Measurements from ENCODE around the gene M1AP. TPM values are rescaled to one million over a fixed set of nuclear protein-coding genes. Genes with fewer than 3 reads are reported as not detected.

The M1AP gene, protein sequence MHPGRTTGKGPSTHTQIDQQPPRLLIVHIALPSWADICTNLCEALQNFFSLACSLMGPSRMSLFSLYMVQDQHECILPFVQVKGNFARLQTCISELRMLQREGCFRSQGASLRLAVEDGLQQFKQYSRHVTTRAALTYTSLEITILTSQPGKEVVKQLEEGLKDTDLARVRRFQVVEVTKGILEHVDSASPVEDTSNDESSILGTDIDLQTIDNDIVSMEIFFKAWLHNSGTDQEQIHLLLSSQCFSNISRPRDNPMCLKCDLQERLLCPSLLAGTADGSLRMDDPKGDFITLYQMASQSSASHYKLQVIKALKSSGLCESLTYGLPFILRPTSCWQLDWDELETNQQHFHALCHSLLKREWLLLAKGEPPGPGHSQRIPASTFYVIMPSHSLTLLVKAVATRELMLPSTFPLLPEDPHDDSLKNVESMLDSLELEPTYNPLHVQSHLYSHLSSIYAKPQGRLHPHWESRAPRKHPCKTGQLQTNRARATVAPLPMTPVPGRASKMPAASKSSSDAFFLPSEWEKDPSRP
- under 0.01 TPM in 1 of 2 replicates, not detected in the other for total RNA-seq

DNA sequence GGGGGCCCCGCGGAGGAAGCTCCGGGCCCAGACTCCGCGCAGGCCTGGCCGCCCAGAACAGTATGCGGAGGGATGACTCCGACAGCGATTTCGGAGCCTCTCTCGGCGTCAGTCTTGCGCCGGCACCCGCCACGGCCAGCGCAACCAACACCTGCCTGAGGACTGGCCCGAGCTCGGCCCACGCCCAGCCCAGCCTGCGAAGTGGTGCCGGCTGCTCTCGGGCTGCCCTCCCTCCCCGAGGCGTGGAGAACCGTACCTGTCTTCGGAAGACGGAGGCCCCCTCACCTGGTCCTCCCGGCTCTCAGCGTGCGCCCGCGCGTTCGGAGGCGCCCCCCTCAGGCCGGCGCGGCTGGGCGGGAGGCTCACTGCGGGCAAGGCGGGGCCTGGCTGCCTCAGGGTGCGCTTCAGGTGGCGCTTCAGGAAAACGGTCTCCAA, at the start of gene M1AP:
TSS of gene M1AP (minus strand) at position 322 of the 435 bp plus-strand sequence. CDS start 8,055 bp downstream, outside the sequence.

DNA sequence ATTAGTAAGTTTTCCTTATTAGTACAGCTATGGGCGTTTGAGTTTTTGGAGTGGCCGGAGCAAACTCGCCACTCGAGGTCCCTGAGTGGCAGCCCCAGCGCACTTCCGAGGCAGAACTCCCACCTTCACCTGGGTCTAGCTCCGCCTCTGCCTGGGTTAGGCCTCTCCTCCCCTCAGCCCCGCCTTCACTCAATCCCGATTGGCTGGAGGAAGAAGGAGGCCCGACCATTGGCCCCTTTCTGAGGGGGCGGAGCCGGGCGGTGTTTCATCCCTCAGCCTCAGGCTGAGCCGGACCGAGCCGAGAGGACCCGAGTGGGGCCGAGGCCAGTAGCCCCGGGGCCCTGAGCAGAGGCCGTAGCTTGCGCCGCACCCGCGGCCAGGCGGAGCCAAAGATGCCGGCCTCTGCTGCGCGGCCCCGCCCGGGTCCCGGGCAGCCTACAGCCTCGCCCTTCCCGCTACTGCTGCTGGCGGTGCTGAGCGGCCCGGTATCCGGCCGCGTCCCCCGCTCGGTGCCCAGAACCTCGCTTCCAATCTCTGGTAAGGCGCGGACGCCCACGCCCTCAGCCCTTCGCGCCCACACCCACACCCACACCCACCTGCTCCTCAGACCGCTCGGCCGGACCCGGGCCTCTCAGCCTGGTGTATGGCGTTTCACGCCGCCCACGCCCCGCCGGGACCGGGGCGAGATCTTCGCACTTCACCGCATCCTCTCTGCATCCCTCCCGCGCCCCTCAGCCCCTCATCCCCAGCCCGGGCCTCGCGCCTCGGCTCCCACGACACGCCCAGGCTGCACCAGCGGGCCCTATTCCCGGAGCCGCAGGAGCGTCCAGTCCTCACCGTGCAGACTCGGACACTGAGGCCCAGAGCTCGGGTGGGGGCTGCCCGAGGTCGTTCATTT, 6.1 kb upstream of the M1AP start, which contains the start of gene SEMA4F:
TSS of gene SEMA4F (plus strand) at position 263 of the 898 bp plus-strand sequence. CDS start at position 393, 130 bp downstream.

DNA sequence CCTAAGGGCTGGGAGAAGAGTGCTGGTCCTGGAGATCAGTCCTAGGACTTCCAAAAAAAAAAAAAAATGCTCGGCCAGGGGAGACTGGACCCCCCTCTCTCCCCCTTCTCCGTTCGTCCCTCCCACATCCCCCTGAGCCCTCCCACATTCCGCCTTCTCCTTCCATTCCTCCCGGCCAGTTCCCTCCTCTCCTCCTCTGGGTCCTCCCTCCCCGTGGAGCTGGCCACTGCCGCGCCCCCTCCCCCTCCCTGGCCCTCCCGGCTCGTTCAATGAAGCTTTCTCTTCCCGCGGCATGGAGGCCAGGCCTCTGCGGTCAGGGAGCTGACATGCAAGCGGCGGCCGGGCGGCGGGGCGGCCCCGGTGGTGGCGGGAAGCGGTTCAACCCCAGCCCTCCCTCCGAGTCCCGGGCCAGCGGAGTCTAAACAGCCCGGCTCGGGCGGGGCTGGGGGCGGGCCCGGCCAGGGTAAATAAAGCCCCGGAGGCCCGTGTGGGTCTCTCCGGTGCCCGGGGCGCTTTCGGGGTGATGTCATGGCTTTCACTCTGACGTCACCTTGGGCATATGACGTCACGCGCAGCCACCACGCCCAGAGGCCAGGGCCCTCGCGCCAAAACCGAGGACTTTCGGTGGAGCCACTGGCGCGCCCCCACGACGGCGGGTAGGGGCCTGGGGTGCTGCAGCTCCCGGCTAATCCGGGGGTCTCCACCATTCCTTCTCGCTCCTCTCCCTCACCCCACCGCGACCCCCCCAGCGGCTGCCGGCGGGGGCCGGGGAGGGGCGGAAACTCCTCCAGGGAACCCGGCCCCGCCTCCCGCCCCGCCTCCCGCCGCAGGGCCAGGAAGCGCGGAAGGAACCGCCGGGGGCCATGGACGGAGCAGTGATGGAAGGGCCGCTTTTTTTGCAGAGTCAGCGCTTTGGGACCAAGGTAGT, 94.0 kb downstream of the M1AP start, which contains the start of the genes DOK1 and LOXL3:
TSS of gene DOK1 (plus strand) at position 829 of the 928 bp plus-strand sequence. CDS start at position 864, 35 bp downstream.
TSS of gene LOXL3 (minus strand) at position 51 of the 928 bp plus-strand sequence. CDS start 1,308 bp downstream, outside the sequence.

DNA sequence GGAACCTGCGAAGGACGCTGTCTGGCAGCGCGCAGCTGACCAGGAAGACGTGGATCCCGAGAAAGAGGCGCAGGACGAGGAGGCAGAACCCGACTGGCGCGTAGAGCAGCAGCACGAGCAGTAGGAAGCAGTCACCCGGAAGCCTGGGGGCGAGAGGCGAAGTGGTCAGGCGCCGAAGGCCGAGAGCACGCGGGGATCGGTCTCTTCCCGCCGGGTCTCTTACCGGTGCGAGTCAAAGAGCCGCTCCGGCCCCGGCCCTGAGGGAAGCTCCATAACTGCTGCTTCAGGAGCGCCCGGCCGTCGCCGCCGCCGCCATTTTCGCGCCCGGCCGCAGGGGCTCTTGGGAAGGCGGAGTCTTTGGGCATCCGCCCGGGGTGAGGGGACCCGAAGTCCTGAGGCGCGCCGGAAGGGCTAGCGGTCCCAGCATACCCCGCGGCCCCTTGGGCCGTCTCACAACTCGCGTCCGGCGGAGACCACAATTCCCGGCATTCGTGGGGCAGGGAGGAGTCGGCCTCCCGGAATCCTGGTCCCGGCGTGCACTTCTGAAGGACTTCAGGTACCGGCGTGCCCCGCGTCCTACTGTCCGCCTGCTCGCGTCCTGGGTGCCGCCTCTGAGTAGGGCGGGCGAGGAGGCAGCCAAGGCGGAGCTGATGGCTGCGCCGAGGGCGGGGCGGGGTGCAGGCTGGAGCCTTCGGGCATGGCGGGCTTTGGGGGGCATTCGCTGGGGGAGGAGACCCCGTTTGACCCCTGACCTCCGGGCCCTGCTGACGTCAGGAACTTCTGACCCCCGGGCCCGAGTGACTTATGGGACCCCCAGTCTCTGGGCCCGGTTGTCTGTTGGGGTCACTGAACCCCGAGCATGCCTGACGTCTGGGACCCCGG, 118.5 kb downstream of the M1AP start, which contains the start of the genes AUP1 and HTRA2:
TSS of gene AUP1 (minus strand) at position 350 of the 882 bp plus-strand sequence. CDS start at position 273, 77 bp downstream.
TSS of gene HTRA2 (plus strand) at position 577 of the 882 bp plus-strand sequence. CDS start at position 651, 74 bp downstream.

DNA sequence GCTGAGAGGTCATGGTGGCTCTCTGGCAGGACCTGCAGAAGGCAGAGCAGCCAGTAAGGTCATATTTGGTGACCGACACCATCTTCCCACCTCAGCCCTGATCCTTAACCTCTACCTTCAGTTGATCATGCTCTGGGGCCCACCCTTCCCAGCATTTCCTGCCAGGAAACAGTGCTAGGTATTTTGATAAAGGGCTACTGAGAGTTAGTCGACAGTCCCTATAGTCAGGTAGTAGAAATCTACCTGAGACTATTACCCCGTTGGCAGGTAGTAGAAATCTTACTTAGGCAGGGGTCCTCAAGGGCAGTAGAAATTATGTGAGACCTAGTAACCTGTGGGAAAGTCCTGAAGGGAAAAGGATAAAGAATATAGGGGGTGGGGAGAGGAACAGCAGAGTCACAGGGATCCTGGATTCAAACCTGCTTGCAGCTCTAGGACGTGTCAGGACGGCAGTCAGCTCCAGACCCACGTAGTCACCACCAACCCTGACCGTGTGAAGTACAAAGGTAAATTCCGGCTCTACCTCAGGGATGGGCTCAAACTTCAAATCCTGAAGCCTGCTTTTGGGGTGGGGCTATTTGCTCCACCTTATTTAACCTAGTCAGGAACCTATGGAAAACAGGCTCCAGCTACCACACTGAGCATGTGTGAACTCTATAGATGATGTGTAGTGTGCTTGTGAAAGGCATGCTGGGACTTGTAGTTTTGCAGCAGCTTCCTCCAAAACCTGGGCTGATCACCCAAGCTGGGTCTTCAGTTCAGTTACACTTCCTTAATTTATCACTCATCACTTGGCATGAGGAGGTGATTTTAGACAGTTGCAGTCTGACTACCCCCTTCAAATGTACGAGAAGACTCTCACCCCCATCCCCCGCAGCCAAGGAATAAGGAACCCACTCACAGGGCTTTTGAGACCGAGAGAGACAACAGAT, 122.1 kb downstream of the M1AP start, which contains the start of gene DQX1:
TSS of gene DQX1 (minus strand) at position 515 of the 932 bp plus-strand sequence. CDS start at position 13, 502 bp downstream.

DNA sequence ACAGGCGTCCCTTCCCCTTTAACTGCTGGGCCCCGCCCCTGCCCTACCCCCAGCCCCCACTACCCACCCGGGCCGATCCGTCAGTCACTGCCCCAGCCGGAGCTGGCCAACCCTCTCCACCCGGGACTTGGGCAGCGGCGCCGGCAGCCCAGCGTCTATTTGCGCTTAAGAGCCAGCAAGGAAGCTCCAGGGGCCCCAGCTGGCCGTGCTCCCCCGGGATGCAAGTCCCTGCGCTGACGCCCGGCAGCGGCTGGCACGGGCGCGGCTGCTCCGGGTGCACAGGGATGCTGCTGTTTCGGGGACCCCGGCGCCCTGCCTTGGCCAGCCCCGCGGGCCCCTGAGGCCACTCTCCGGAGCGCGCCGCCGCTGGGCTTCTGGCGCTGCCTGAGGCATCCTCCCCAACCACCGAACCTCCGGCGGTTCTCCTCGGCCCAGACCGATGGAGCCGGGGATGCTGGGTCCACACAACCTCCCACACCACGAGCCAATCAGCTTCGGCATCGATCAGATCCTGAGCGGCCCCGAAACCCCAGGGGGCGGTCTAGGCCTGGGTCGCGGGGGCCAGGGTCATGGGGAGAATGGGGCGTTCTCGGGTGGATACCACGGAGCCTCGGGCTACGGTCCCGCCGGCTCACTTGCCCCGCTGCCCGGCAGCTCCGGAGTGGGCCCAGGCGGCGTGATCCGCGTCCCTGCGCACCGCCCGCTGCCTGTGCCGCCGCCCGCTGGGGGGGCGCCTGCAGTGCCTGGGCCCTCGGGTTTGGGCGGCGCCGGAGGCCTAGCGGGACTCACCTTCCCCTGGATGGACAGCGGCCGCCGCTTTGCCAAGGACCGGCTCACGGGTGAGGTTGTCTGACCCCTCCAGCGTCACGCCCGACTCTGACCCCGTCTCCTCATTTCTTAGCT, 133.5 kb downstream of the M1AP start, which contains the start of gene TLX2:
TSS of gene TLX2 (plus strand) at position 83 of the 903 bp plus-strand sequence. CDS start at position 440, 357 bp downstream.

Other genes starting within 250 kb of the M1AP start
- 0.57 and 0.83 TPM in 2 replicates for gene C2orf81, start 226.7 kb downstream of the M1AP start, total RNA-seq
- gene WDR54, start 226.6 kb downstream of the M1AP start, total RNA-seq: 26.6 and 29.6 TPM in 2 replicates
- 8.4 and 11.1 TPM in 2 replicates for gene RTKN, start 206.4 kb downstream of the M1AP start, total RNA-seq
- gene INO80B, start 193.2 kb downstream of the M1AP start, total RNA-seq: 14.9 and 16.4 TPM in 2 replicates
- 57.7 and 70.0 TPM in 2 replicates for gene WBP1, start 189.9 kb downstream of the M1AP start, total RNA-seq
- gene MOGS, start 182.9 kb downstream of the M1AP start, total RNA-seq: 56.0 and 63.0 TPM in 2 replicates
- gene MRPL53, start 175.7 kb downstream of the M1AP start, total RNA-seq: 43.3 and 53.0 TPM in 2 replicates
- gene CCDC142, start 165.3 kb downstream of the M1AP start, total RNA-seq: 14.4 and 20.0 TPM in 2 replicates
- gene TTC31, start 165.2 kb downstream of the M1AP start, total RNA-seq: 6.7 and 7.0 TPM in 2 replicates
- gene LBX2, start 148.7 kb downstream of the M1AP start, total RNA-seq: 1.3 and 2.9 TPM in 2 replicates
- gene PCGF1, start 140.6 kb downstream of the M1AP start, total RNA-seq: 19.9 and 24.5 TPM in 2 replicates
- gene TLX2, start 133.9 kb downstream of the M1AP start, total RNA-seq: not detected in 2 replicates
- gene DQX1, start 122.1 kb downstream of the M1AP start, total RNA-seq: under 0.01 TPM in 1 of 2 replicates, not detected in the other
- 62.7 and 91.3 TPM in 2 replicates for gene AUP1, start 118.6 kb downstream of the M1AP start, total RNA-seq
- gene HTRA2, start 118.4 kb downstream of the M1AP start, total RNA-seq: 33.4 and 44.8 TPM in 2 replicates
- gene LOXL3, start 94.4 kb downstream of the M1AP start, total RNA-seq: 34.4 and 57.5 TPM in 2 replicates
- 21.9 and 27.9 TPM in 2 replicates for gene DOK1, start 93.6 kb downstream of the M1AP start, total RNA-seq
- 4.1 and 4.4 TPM in 2 replicates for gene SEMA4F, start 5.9 kb upstream of the M1AP start, total RNA-seq
- gene HK2, start 185.8 kb upstream of the M1AP start, total RNA-seq: 86.0 and 91.0 TPM in 2 replicates

All from smooth muscle cell of bladder (primary cell).